GM12801 (cell line): ENCODE results near the gene POLRMT.

Experiments used
- TF ChIP-seq, protein P1 (sequence below): IDR thresholded peaks from one replicate; pipeline ENCODE4 v1.5.1; 2011; ENCODE audit warnings: control low read depth; ENCODE audit not compliant: insufficient read length; ENCODE audit errors: extremely low read depth

POLRMT gene

DNA sequence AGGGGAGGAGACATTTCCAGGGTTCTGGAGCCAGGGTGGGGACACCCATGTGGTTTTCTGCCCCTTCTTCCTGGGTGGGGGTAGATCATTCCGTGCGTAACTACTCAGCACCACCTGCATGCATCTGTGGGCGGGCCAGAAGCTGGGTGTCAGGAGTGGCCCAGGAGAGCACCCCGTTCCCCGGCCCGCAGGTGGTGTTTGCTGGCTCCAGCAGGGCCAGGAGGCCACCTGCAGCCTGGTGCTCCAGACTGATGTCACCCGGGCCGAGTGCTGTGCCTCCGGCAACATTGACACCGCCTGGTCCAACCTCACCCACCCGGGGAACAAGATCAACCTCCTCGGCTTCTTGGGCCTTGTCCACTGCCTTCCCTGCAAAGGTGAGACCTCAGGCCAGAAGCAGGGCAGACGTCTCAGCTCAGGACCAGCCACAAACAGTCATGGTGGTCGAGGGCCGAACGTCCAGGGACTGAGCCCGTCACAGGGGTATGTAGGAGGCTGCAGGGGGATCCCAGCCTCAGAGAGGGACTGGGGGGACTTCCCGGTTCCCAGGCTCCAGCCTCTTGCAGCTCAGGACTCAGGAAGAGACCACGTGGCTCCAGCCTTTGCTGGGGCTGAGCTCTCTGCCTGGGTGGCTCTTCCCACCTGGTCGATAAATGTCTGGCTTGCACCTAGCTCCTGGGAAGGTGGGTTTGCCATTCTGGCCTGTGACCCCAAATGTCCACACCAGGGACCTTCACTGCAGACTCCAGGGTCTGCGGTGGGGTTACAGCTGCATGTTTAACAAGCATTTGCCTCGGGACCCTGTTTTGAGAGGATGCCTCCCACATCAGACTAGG is 44.5 kb upstream of the POLRMT start:
- TF ChIP-seq, protein P1, sequence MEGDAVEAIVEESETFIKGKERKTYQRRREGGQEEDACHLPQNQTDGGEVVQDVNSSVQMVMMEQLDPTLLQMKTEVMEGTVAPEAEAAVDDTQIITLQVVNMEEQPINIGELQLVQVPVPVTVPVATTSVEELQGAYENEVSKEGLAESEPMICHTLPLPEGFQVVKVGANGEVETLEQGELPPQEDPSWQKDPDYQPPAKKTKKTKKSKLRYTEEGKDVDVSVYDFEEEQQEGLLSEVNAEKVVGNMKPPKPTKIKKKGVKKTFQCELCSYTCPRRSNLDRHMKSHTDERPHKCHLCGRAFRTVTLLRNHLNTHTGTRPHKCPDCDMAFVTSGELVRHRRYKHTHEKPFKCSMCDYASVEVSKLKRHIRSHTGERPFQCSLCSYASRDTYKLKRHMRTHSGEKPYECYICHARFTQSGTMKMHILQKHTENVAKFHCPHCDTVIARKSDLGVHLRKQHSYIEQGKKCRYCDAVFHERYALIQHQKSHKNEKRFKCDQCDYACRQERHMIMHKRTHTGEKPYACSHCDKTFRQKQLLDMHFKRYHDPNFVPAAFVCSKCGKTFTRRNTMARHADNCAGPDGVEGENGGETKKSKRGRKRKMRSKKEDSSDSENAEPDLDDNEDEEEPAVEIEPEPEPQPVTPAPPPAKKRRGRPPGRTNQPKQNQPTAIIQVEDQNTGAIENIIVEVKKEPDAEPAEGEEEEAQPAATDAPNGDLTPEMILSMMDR, result no peak

DNA sequence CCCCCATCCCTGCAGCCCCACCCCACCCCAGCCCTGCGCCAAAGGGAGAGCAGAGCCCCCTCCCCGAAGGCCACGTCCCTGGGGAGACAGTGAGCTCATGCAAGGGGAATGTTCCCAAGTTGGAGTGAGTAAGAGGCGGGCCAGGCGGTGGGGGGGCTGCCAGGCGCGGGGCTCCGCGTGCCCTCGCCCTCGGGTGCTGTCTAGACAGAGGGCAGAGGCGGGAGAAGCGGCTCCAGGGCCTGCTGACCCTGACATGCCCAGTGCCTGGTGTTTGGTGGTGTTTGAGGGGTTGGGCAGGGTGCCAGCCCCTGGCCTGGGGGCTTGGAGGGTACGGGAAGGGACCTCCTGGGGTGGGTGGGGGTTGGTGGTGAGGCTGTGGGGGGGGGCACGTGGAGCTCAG is 43.9 kb upstream of the POLRMT start:
- TF ChIP-seq, protein P1, result no peak

DNA sequence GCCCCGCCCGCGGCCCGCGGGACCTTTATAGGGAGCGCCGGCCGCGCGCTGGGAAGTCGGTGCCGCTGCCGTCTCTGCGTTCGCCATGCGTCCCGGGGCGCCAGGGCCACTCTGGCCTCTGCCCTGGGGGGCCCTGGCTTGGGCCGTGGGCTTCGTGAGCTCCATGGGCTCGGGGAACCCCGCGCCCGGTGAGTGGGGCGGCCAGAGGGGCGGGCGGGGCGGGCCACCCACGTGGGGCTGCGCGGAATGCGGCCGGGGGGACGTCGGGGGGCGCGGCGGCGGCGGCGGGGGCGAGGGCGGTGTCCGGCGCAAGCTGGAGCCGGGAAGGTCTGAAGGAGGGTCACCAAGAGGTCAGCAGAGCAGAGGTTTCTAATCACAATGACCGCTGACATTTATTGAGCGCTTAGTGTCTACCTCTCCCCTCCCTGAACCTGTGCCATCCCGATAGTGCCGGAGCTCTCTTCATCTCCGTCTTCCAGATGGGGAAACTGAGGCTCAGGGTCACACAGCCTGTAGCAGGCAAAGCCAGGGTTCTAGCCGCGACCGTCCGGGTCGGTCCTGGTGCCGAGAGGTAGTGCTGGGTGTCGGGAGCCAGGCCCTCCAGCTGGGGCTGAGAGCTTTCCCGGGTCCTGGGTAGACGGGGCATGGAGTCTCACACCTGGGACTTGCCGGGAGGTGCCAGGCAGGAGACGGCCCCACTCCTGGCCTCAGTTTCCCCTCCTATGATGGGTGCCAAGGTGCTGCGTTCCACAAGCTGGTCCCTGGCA is 43.2 kb upstream of the POLRMT start, which contains the start of gene FSTL3:
Gene FSTL3, plus strand, starts transcription at position 54 of the 767 bp plus-strand sequence. Its CDS starts 32 bp downstream, at position 86.
- TF ChIP-seq, protein P1, result no peak

DNA sequence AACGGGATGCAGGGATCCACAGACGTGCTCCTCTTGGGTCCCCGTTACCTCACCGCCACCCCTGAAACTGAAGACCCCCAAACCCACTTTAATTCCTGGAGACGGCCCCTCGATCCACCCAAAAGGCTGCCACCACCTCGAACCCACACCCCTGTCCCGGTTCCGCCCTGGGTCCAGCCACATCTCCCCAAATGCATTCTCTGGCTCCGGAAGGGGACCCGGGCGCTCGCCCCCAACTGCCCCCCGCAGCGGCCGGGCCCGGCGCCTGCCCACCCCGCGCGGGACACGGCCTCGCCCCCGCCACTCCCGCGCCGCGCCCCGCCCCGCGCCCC is 42.6 kb upstream of the POLRMT start:
- TF ChIP-seq, protein P1, result no peak

DNA sequence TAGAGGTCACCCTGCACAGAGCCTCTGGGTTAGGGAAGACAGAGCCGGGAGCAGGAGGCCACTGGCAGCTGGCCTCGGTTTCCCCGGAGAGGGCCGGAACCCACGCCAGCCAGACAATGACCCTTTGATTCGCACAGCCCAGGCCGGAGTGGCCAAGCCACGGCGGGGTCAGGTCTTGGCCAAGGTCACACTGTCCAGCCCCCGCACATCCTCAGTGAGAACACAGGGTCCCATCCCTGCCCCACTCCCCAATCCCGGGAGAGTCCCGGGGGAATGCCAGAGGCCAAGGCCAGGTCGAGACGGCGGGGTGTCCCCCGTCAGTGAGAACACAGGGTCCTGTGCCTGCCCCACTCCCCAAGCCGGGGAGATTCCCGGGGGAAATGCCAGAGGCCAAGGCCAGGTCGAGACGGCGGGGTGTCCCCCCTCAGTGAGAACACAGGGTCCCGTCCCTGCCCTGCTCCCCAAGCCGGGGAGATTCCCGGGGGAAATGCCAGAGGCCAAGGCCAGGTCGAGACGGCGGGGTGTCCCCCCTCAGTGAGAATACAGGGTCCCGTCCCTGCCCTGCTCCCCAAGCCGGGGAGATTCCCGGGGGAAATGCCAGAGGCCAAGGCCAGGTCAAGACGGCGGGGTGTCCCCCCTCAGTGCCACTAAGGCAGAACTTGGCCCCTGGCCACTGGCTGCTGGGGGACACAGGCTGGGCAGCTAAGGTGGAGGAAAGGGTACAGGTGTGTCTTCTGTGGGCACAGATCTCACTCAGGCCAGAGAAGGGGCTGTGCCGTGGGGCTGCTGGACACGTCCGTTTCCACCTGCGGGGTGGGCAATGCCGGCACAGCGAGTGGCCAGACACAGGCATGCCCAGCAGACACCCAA is 41.2 kb upstream of the POLRMT start:
- TF ChIP-seq, protein P1, result no peak

DNA sequence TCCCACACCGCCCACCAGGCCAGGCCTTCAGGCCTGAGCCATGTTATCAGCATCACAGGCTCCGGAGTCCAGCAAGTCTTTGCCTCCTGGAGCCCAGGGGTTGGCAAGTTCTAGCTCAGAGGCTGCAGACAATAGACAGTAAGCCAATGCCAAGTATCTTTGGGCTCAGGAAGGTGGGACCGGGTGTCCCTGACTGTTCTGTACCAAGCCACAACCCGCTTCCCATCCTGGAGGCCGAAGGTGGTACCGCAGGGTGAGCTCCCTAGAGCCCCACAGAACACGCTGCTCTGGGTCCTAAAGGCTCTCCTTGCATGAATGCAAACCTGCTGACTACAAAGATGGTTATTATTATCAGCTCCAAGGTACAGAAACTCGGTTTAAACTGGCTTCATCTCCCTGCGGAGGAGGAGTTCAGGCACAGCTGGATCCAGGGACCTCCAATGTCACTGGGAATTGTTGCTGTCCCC is 37.3 kb upstream of the POLRMT start:
- TF ChIP-seq, protein P1, result no peak
